K562 (cell line): ENCODE data around the gene USP2. TPM values are rescaled to one million over a fixed set of nuclear protein-coding genes. Genes with fewer than 3 reads are reported as not detected.

ENCODE experiments used
- CAMTA2 ChIP-seq: fragments of 250-450 bp; sonication (Bioruptor Pico); conservative IDR thresholded peaks from 2 replicates; pipeline ENCODE4 v1.5.1; 2022
- CBFA2T2 ChIP-seq: fragments of 450-650 bp; conservative IDR thresholded peaks from 2 replicates; pipeline ENCODE4 v1.6.1; 2017; ENCODE audit warnings: mild to moderate bottlenecking
- DACH1 ChIP-seq: fragments of 450-650 bp; IDR thresholded peaks from 2 replicates; pipeline ENCODE4 v1.6.1; 2018; ENCODE audit not compliant: partially characterized antibody
- DNMT1 ChIP-seq: fragments of 450-650 bp; IDR thresholded peaks from 2 replicates; pipeline ENCODE4 v1.6.1; 2016; ENCODE audit warnings: antibody characterized with exemption, mild to moderate bottlenecking
- E2F8 ChIP-seq: fragments of 450-650 bp; IDR thresholded peaks from 2 replicates; pipeline ENCODE4 v1.7.1; 2018; ENCODE audit warnings: mild to moderate bottlenecking, low read depth; ENCODE audit not compliant: partially characterized antibody
- HEY1 ChIP-seq: fragments of 250-450 bp; sonication (Bioruptor Pico); IDR thresholded peaks from 2 replicates; pipeline ENCODE4 v1.5.0; 2020; ENCODE audit warnings: mild to moderate bottlenecking, moderate library complexity, borderline replicate concordance
- MCM3 ChIP-seq: fragments of 450-650 bp; IDR thresholded peaks from 2 replicates; pipeline ENCODE4 v1.6.1; 2016
- NELFE ChIP-seq: IDR thresholded peaks from 2 replicates; pipeline ENCODE4 v1.6.1; 2011; ENCODE audit warnings: mild to moderate bottlenecking; ENCODE audit not compliant: insufficient read depth, insufficient read length
- PRPF4 ChIP-seq: fragments of 200-400 bp; formaldehyde crosslinking; IDR thresholded peaks from one replicate; pipeline ENCODE4 v1.6.1; 2017; ENCODE audit warnings: low read length, low read depth, mild to moderate bottlenecking; ENCODE audit not compliant: insufficient read depth, poor library complexity, severe bottlenecking
- RB1 ChIP-seq: fragments of 450-650 bp; IDR thresholded peaks from 2 replicates; pipeline ENCODE4 v1.6.1; 2017; ENCODE audit warnings: low read depth, mild to moderate bottlenecking
- RBM17 ChIP-seq: fragments of 200-400 bp; formaldehyde crosslinking; IDR thresholded peaks from 2 replicates; pipeline ENCODE4 v1.6.1; 2017; ENCODE audit warnings: low read depth, mild to moderate bottlenecking, low read length, borderline replicate concordance
- SAFB ChIP-seq: fragments of 200-400 bp; formaldehyde crosslinking; IDR thresholded peaks from 2 replicates; pipeline ENCODE4 v1.6.1; 2017; ENCODE audit warnings: low read depth, low read length, borderline replicate concordance
- SMAD4 ChIP-seq: fragments of 250-450 bp; sonication (Bioruptor Pico); conservative IDR thresholded peaks from 2 replicates; pipeline ENCODE4 v1.8.0; 2021; ENCODE audit warnings: inconsistent platforms, mild to moderate bottlenecking, moderate library complexity
- SRSF3 ChIP-seq: fragments of 200-400 bp; formaldehyde crosslinking; IDR thresholded peaks from 2 replicates; pipeline ENCODE4 v1.6.1; 2016; ENCODE audit warnings: mild to moderate bottlenecking, low read length, moderate library complexity; ENCODE audit not compliant: insufficient read depth
- TAF1 ChIP-seq: IDR thresholded peaks from 2 replicates; pipeline ENCODE4 v1.6.1; 2011; ENCODE audit warnings: mild to moderate bottlenecking, low read length, moderate library complexity; ENCODE audit not compliant: insufficient read depth, control insufficient read depth, severe bottlenecking; ENCODE audit errors: extremely low read depth
- TBP ChIP-seq: optimal IDR thresholded peaks from 2 replicates; pipeline ENCODE3; 2011; ENCODE audit warnings: low read depth, low read length, improper control_type of control experiment
- ZBTB2 ChIP-seq: fragments of 450-650 bp; IDR thresholded peaks from 2 replicates; pipeline ENCODE4 v1.6.1; 2016; ENCODE audit warnings: antibody characterized with exemption
- ZKSCAN1 ChIP-seq: fragments of 150-350 bp; IDR thresholded peaks from 2 replicates; pipeline ENCODE4 v1.6.1; 2016; ENCODE audit warnings: low read depth, low read length
- ZNF282 ChIP-seq: sonication (generic); formaldehyde crosslinking; IDR thresholded peaks from 2 replicates; pipeline ENCODE4 v1.8.1; 2023; ENCODE audit warnings: missing genetic modification reagents
- ZNF354B ChIP-seq: fragments of 250-450 bp; sonication (Bioruptor Pico); IDR thresholded peaks from 2 replicates; pipeline ENCODE4 v1.4.0; 2020
- ZNF398 ChIP-seq: fragments of 250-450 bp; sonication (Bioruptor Pico); IDR thresholded peaks from 2 replicates; pipeline ENCODE4 v1.8.0; 2021; ENCODE audit warnings: moderate library complexity, mild to moderate bottlenecking, inconsistent platforms
- ZNF696 ChIP-seq: fragments of 250-450 bp; sonication (Bioruptor Pico); conservative IDR thresholded peaks from 2 replicates; pipeline ENCODE4 v1.4.0; 2020; ENCODE audit warnings: mild to moderate bottlenecking, moderate library complexity
- ZNF764 ChIP-seq: fragments of 250-450 bp; sonication (Bioruptor Pico); IDR thresholded peaks from 2 replicates; pipeline ENCODE4 v1.4.0; 2020; ENCODE audit warnings: low read depth, mild to moderate bottlenecking, moderate library complexity
- polyA plus RNA-seq, 8 experiments: library from polyadenylated mRNA; depleted of rRNA in 4 of 8; stranded (reverse) in 5 of 8; unstranded in 3 of 8; fragments of >200 nt; fragmentation: Nextera tagmentation in 2 of 8; fragmentation: Illumina TruSeq in 1 of 8; extraction: Ambion mirVana in 2 of 8; extraction: Trizol in 1 of 8; gene quantifications; 2 replicates each; pipeline versions ENCODE4 v1.2.1 to v1.2.3, GENCODE V29; 2011 to 2014; ENCODE audit warnings: inconsistent platforms in 1 of 8, missing spikeins in 1 of 8
- total RNA-seq, 7 experiments: library from RNA; depleted of rRNA in 6 of 7; stranded (reverse); fragments of >200 nt in 6 of 7; fragmentation: Illumina TruSeq in 2 of 7; extraction: Trizol in 2 of 7; gene quantifications; 2 replicates each; pipeline versions ENCODE4 v1.2.1 to v1.2.3, GENCODE V29; 2011 to 2021; ENCODE audit warnings: low replicate concordance in 1 of 7

Gene USP2
- total and polyA plus RNA-seq, 9 of the 15 experiments (the other 6 are each of a cell fraction or from before 2014, with no cell fraction given), result 2.8 to 16.9 (median 3.9) TPM

- TF ChIP-seq TAF1 (peak; percentile 44), HEY1 (CRISPR knock-in tag) (no peak), ZNF398 (CRISPR knock-in tag) (no peak), DACH1 (peak; percentile 64), TBP (peak; percentile 59), SAFB (no peak; the same call in 1 of the 2 replicates), ZBTB2 (no peak), ZNF282 (no peak), ZNF354B (CRISPR knock-in tag) (no peak), RBM17 (no peak), PRPF4 (no peak), NELFE (no peak), ZNF764 (CRISPR knock-in tag) (no peak), E2F8 (peak; percentile 70), CBFA2T2 (no peak), ZNF696 (CRISPR knock-in tag) (no peak), CAMTA2 (CRISPR knock-in tag) (no peak), DNMT1 (no peak), SRSF3 (no peak), SMAD4 (peak; percentile 58; the same call in 1 of the 2 replicates), RB1 (peak; percentile 95), MCM3 (no peak), ZKSCAN1 (0 out of 2 replicates have a peak, but pooled peaks have one; percentile 55)
Measured at GRCh38 chr11:119381181-119381988, at the start of gene USP2 (continued).
